Immature natural killer cell (primary cell): ENCODE measurements around the gene AOAH. TPM values are rescaled to one million over a fixed set of nuclear protein-coding genes. Genes with fewer than 3 reads are reported as not detected.

Source experiments
- DNase-seq, 3 donors: peaks; one replicate each; pipeline ENCODE4 v3.0.0; 2022; ENCODE audit warnings: mixed read lengths in 1 of 3
- H3K27ac Mint-ChIP-seq, 6 donors: one replicate each; pipeline ENCODE4 v1.8.0; 2020; ENCODE audit warnings: mixed read lengths in 6 of 6, mild to moderate bottlenecking in 5 of 6, inconsistent platforms in 4 of 6, moderate library complexity in 3 of 6
- H3K27me3 Mint-ChIP-seq, 3 donors: one replicate each; pipeline ENCODE4 v1.8.0; 2020 to 2021; ENCODE audit warnings: low read depth in 3 of 3, mild to moderate bottlenecking in 3 of 3, mixed read lengths in 3 of 3, moderate library complexity in 3 of 3, inconsistent platforms in 1 of 3
- H3K36me3 Mint-ChIP-seq, 3 donors: one replicate each; pipeline ENCODE4 v1.8.0; 2020; ENCODE audit warnings: mixed read lengths in 3 of 3, inconsistent platforms in 2 of 3, mild to moderate bottlenecking in 2 of 3
- H3K4me1 Mint-ChIP-seq, 2 donors: one replicate each; pipeline ENCODE4 v1.8.0; 2020; ENCODE audit warnings: inconsistent platforms in 2 of 2, mild to moderate bottlenecking in 2 of 2, mixed read lengths in 2 of 2, moderate library complexity in 1 of 2
- H3K4me3 Mint-ChIP-seq, 5 donors: one replicate each; pipeline ENCODE4 v1.8.0; 2020; ENCODE audit warnings: mild to moderate bottlenecking in 5 of 5, mixed read lengths in 5 of 5, inconsistent platforms in 3 of 5, moderate library complexity in 3 of 5
- H3K9me3 Mint-ChIP-seq, 6 donors: one replicate each; pipeline ENCODE4 v1.8.0; 2020; ENCODE audit warnings: mild to moderate bottlenecking in 6 of 6, mixed read lengths in 6 of 6, inconsistent platforms in 4 of 6, moderate library complexity in 3 of 6
- polyA plus RNA-seq, 3 donors: library from polyadenylated mRNA; unstranded; fragments of 300-500 nt; fragmentation: Illumina TruSeq; gene quantifications; one replicate each; pipeline ENCODE4 v1.2.3, GENCODE V29; 2021

AOAH gene
- polyA plus RNA-seq, 3 donors from 2014 or later, result 288 to 385 (median 331) TPM

GRCh38 chr7:36606153-36606975 is 117.9 kb downstream of the AOAH start:
- H3K4me1 Mint-ChIP-seq, result peaks cover 19 to 59% of the 10 kb centered on the region in 2 donors
- H3K9me3 Mint-ChIP-seq, result no peaks in the 10 kb centered on the region
- peak overlapping the region; percentile 37 to 87 (median 71) for H3K27ac Mint-ChIP-seq
- peaks cover 3 to 64% (median 19%) of the 10 kb centered on the region in 3 donors for H3K27me3 Mint-ChIP-seq
- H3K4me3 Mint-ChIP-seq, result no peak overlapping the region
- H3K36me3 Mint-ChIP-seq, result peaks cover 18 to 60% (median 40%) of the 10 kb centered on the region in 3 donors
- no peak for DNase-seq

DNA sequence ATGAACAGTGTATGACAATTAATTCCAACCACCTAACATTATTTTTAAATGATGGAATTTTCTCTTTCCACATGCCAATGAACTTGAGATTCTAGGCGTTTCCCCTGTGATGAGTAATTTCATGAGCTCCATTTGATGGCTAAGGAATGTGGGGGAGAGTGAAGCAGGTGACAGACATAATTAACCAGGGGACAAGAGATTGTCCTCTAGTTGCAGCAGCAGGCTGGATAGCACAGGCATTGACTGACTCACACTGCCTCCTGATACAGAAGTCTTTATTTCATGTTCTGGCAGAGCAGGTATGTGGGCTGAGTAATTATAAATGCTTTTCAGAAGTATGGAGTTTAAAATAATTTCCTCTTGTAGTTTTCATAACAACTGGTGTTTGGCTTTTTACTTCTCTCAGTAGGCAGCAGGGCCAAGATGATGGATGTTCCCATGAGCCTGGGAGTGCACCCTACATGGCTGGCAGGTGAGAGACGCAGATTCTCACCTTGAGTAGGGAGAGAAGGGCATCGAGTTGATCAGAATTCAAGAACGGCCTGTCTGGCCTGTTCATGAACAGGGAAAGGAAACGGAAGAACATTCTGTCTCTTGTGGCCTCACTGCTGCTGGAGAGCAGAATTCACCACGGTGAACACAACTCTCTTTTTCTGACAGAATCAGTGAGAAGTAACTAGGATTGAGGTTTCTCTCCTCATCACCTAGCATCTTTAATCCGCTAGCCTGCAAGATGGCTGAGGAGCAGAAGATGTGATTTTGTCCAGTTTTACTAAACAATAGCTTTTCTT is 118.8 kb downstream of the AOAH start:
- H3K27ac Mint-ChIP-seq, result peak overlapping the region in 5 of 6 donors; percentile 45 to 87 (median 80)
- DNase-seq, result no peak
- peaks cover 3 to 67% (median 18%) of the 10 kb centered on the region in 3 donors for H3K27me3 Mint-ChIP-seq
- H3K9me3 Mint-ChIP-seq, result no peaks in the 10 kb centered on the region
- H3K36me3 Mint-ChIP-seq, result peaks cover 18 to 58% (median 33%) of the 10 kb centered on the region in 3 donors
- peaks cover 22 to 63% of the 10 kb centered on the region in 2 donors for H3K4me1 Mint-ChIP-seq
- no peak overlapping the region for H3K4me3 Mint-ChIP-seq

GRCh38 chr7:36604806-36605205 is 119.5 kb downstream of the AOAH start:
- Mint-ChIP-seq H3K9me3 (no peaks in the 10 kb centered on the region), H3K4me1 (peaks cover 21 to 69% of the 10 kb centered on the region in 2 donors), H3K36me3 (peaks cover 18 to 64% (median 39%) of the 10 kb centered on the region in 3 donors), H3K27ac (peak overlapping the region in 5 of 6 donors; percentile 50 to 87 (median 65)), H3K4me3 (no peak overlapping the region), H3K27me3 (peaks cover 3 to 73% (median 25%) of the 10 kb centered on the region in 3 donors)
- no peak for DNase-seq

DNA sequence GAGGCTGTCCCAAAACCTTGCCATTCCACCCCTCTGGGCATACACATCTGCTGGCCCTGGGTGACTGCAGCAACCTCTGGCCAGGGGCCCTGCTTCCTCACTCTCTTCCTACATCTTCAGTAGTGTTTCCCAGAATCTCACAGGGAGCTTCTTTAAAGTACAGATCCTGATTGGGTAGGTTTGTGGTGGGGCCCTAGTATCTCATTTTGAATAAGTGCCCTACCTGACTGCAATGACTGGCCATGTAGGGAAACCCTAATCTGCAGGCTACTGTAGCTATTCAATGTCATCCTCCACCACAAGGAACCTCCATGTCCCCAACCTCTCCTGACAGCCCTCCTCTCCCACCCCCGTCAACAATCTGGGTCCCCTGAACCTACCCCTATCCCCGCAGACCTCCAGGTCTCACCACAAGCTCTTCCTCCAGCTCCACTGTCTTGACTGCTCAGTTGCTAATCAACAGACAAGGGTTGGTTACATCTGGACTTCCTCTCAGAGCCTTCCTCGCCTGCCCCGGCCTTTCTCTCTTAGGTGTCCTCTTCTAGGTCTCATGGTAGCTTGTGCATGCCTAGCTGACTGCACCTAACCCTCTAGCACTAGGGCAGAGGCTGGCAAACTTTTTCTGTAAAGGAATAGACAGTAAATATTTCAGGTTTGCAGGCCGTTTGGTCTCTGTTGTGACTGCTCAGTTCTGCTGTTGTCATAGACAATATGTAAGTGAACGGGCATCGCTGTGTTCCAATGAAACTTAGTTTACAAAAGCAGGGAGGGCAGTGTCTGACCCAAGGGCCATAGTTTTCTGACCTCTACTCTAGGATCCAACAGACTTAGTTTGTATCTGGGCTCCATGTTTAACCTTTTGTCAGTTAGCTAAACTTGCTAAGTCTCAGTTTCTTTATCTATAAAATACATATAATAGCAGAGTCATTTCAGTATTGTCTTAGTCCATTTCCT is 121.1 kb downstream of the AOAH start:
- H3K4me3 Mint-ChIP-seq, result peak overlapping the region in 1 of 5 donors; percentile 44
- peak overlapping the region; percentile 63 to 90 (median 86) for H3K27ac Mint-ChIP-seq
- DNase-seq, result peak in 1 of 3 donors; percentile 21
- no peaks in the 10 kb centered on the region for H3K9me3 Mint-ChIP-seq
- peaks cover 3 to 69% (median 22%) of the 10 kb centered on the region in 3 donors for H3K27me3 Mint-ChIP-seq
- H3K36me3 Mint-ChIP-seq, result peaks cover 16 to 64% (median 40%) of the 10 kb centered on the region in 3 donors
- peaks cover 20 to 66% of the 10 kb centered on the region in 2 donors for H3K4me1 Mint-ChIP-seq

- DNase-seq, result no peak
- peak overlapping the region; percentile 63 to 90 (median 86) for H3K27ac Mint-ChIP-seq
- peak overlapping the region in 1 of 5 donors; percentile 18 for H3K4me3 Mint-ChIP-seq
- H3K36me3 Mint-ChIP-seq, result peaks cover 12 to 58% (median 40%) of the 10 kb centered on the region in 3 donors
- H3K4me1 Mint-ChIP-seq, result peaks cover 23 to 72% of the 10 kb centered on the region in 2 donors
- peaks cover 3 to 67% (median 22%) of the 10 kb centered on the region in 3 donors for H3K27me3 Mint-ChIP-seq
- no peaks in the 10 kb centered on the region for H3K9me3 Mint-ChIP-seq
Observed at GRCh38 chr7:36602511-36602910, 121.8 kb downstream of the AOAH start.

DNA sequence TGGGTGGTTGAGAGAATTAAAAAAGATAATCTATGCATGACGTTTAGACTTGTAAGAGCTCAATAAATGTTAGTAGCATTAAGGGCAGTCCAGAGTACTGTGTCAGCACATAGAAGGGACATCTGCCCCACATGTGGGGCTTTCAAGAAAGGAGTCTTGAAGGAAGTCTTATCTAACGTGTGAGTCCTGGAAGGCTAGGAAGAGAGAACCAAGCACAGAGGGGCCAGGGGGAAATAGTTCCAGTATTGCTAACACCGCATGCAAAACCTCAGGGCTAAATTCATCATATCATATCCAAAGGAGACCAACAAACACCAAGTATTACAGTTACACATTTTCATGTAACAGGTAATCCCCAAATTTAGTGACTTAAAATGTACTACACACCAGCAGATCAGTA is 122.7 kb downstream of the AOAH start:
- Mint-ChIP-seq H3K9me3 (no peaks in the 10 kb centered on the region), H3K27me3 (peaks cover 3 to 62% (median 20%) of the 10 kb centered on the region in 3 donors), H3K4me1 (peaks cover 20 to 77% of the 10 kb centered on the region in 2 donors), H3K4me3 (peak overlapping the region in 1 of 5 donors; percentile 46), H3K36me3 (peaks cover 12 to 50% (median 35%) of the 10 kb centered on the region in 3 donors), H3K27ac (peak overlapping the region; percentile 56 to 90 (median 82))
- DNase-seq, result no peak

DNA sequence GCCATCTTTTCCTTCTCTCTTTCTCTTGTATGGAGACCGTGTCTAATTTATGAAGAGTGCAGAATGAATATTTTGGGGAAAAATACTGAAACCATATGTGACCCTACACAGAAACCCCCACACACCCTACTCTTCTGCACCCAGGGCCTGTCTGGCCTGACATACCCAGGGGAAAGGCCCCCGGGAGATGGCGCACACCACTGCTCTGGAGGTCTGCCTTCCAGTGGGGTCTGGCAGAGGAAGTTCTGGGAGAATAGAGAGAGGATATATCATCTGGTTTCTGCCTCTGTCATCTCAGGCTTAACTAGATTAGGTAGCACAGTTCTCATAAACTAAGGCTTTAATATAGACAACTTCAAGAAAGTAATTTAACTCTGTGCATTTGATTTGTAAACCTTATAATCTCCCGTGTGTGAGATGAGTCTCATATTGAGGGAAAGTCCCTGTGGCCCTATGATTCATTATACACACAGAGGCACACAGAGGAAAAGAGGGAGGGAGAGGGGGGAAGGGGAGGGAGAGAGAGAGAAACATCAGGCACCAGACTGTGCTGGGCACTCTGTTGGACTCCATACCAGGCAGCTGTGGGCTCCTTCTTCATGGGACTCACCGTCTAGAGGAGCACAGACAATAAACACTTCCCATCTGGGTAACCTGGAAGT is 123.3 kb downstream of the AOAH start:
- Mint-ChIP-seq H3K9me3 (no peaks in the 10 kb centered on the region), H3K36me3 (peaks cover 12 to 51% (median 39%) of the 10 kb centered on the region in 3 donors), H3K27ac (peak overlapping the region; percentile 56 to 90 (median 82)), H3K27me3 (peaks cover 3 to 62% (median 20%) of the 10 kb centered on the region in 3 donors), H3K4me1 (peaks cover 20 to 83% of the 10 kb centered on the region in 2 donors), H3K4me3 (no peak overlapping the region)
- DNase-seq, result no peak

- Mint-ChIP-seq H3K4me3 (no peak overlapping the region), H3K36me3 (peaks cover 7 to 48% (median 36%) of the 10 kb centered on the region in 3 donors), H3K9me3 (no peaks in the 10 kb centered on the region), H3K4me1 (peaks cover 19 to 78% of the 10 kb centered on the region in 2 donors), H3K27ac (peak overlapping the region; percentile 56 to 84 (median 71)), H3K27me3 (peaks cover 3 to 57% (median 20%) of the 10 kb centered on the region in 3 donors)
- DNase-seq, result no peak
Observed at GRCh38 chr7:36600314-36600682, 124.0 kb downstream of the AOAH start.

DNA sequence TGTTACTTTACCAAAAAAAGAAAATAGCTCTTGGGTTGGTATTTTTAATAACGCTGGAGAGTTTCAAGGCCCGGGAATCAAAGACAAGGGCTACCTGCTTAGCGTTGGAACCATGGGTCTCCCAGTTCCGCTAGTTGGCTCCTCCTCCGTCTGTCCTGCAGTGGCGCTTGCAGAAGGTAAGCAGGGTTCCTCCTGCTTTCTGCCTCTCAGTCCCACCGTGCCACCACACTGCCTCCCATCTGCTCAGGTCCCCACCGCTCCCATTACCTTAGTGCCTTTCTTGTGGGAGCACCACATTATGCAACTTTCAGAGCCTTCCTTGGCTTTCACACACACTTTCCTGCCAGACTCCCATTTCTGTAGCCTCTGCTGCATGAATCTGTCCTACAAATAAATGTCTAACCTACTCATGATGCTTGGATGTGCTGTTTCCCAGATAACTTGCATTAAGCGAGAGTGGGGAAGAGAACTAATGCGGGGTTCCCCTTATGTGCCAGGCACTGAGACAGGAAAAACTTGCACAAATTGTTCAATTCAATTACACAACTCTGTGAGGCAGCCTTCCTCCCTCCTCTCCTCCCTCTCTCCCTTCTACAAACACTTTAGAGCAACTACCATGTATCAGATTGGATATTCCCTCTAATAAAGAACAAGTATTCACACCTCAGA is 124.5 kb downstream of the AOAH start:
- Mint-ChIP-seq H3K27ac (peak overlapping the region; percentile 56 to 84 (median 71)), H3K27me3 (peaks cover 3 to 57% (median 17%) of the 10 kb centered on the region in 3 donors), H3K4me1 (peaks cover 19 to 73% of the 10 kb centered on the region in 2 donors), H3K9me3 (no peaks in the 10 kb centered on the region), H3K36me3 (peaks cover 2 to 43% (median 36%) of the 10 kb centered on the region in 3 donors), H3K4me3 (no peak overlapping the region)
- DNase-seq, result no peak

DNA sequence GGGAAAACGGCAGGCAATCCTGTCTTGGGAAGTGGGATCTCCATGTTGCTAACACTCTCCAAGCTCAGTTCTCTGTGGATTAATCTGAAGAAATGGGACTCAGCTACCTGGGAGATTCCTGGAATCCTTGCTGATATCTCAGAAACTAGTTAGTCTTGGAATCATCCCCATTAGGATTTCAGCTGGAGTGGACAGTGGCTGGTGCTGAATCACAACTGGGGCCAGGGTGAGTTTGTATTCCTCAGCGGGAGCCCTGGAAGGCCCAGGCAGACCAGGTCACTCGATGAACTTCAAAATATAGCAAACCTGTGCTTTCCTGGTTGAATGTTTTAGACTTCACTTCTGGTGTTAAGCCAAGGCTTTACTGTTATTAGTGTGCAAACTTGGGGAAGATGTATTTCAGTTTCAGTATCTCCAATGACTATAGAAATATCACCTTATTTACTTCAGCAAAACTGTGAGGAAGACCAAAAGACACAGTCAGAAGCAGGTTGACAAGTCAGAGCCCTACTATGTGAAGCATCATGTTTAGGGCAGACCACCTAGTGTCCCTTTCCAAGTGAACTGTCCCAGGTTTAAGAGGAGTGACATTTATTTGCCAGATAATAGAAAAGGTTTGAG is 126.1 kb downstream of the AOAH start:
- Mint-ChIP-seq H3K4me1 (peaks cover 15 to 62% of the 10 kb centered on the region in 2 donors), H3K27me3 (peaks cover 3 to 45% (median 14%) of the 10 kb centered on the region in 3 donors), H3K27ac (peak overlapping the region; percentile 45 to 79 (median 64)), H3K36me3 (peaks cover 9 to 52% (median 46%) of the 10 kb centered on the region in 3 donors), H3K4me3 (no peak overlapping the region), H3K9me3 (no peaks in the 10 kb centered on the region)
- DNase-seq, result no peak

DNA sequence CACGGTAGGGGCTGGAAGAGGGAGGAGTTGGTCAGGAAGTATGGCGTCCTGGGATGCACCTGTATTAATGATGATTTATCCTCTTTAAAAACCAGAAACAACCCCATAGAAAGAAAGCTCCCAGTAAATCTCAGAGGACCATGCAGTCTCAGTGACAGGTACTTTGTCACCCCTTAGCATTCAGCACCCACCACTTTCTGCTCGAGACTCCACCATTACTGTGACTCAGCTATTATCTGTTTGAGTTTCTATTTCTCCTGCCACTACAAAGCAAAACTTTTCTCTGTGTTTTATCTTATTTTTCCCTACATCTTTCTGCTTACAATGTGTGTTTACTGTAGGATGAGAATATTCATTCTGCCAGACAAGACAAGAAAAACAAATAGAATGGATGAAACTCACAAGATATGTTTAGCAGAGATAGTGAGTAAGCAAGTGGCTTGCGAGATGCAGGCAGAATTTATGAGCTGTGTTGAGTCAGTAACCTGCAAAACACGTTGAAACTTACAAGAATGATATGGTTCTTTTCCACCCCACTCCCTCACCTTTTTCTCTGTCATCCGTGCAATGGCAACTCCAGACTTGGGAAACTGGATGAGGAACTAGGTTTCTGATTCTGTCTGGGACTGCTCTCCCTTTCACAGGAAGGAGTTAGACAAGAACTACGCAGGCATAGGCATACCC is 127.1 kb downstream of the AOAH start:
- no peak overlapping the region for H3K4me3 Mint-ChIP-seq
- H3K27ac Mint-ChIP-seq, result peak overlapping the region; percentile 61 to 79 (median 66)

More for the DNA sequence above, 127.1 kb downstream of the AOAH start:
- H3K36me3 Mint-ChIP-seq, result peaks cover 16 to 57% (median 55%) of the 10 kb centered on the region in 3 donors
- no peaks in the 10 kb centered on the region for H3K9me3 Mint-ChIP-seq
- H3K27me3 Mint-ChIP-seq, result peaks cover 5 to 38% (median 8%) of the 10 kb centered on the region in 3 donors
- peaks cover 11 to 62% of the 10 kb centered on the region in 2 donors for H3K4me1 Mint-ChIP-seq
- no peak for DNase-seq
